Breast epithelium (tissue), 3 donors: Measurements from ENCODE around the gene GART.
"Not testable (repeated sequence)": the region's sequence is repeated elsewhere in the genome, so short reads cannot be mapped to it uniquely, and the experiment has no call there.

ENCODE experiments used
- CTCF ChIP-seq, 3 donors: fragments of 450-650 bp; IDR thresholded peaks; one replicate each; pipeline ENCODE4 v1.5.1; 2016 to 2017; ENCODE audit warnings: antibody characterized with exemption in 3 of 3, mild to moderate bottlenecking in 3 of 3, moderate library complexity in 3 of 3
- POLR2A ChIP-seq: fragments of 450-650 bp; IDR thresholded peaks from one replicate; pipeline ENCODE4 v1.6.1; 2016; ENCODE audit warnings: antibody characterized with exemption, mild to moderate bottlenecking, moderate library complexity
- POLR2AphosphoS5 ChIP-seq, 3 donors: sonication (generic); formaldehyde crosslinking; IDR thresholded peaks; one replicate each; pipeline ENCODE4 v1.6.1; 2017; ENCODE audit warnings: antibody characterized with exemption in 3 of 3

- not testable (repeated sequence) for TF ChIP-seq CTCF (IDR thresholded peaks at IDR 0.05); POLR2A; POLR2AphosphoS5 (IDR thresholded peaks at IDR 0.05)
These were observed 34.9 kb downstream of the GART start for GRCh38 chr21:33507003-33507402.
